ENCODE results near the gene SENP6.
"Not testable (repeated sequence)": the region's sequence is repeated elsewhere in the genome, so short reads cannot be mapped to it uniquely, and the experiment has no call there.

SENP6 gene, protein sequence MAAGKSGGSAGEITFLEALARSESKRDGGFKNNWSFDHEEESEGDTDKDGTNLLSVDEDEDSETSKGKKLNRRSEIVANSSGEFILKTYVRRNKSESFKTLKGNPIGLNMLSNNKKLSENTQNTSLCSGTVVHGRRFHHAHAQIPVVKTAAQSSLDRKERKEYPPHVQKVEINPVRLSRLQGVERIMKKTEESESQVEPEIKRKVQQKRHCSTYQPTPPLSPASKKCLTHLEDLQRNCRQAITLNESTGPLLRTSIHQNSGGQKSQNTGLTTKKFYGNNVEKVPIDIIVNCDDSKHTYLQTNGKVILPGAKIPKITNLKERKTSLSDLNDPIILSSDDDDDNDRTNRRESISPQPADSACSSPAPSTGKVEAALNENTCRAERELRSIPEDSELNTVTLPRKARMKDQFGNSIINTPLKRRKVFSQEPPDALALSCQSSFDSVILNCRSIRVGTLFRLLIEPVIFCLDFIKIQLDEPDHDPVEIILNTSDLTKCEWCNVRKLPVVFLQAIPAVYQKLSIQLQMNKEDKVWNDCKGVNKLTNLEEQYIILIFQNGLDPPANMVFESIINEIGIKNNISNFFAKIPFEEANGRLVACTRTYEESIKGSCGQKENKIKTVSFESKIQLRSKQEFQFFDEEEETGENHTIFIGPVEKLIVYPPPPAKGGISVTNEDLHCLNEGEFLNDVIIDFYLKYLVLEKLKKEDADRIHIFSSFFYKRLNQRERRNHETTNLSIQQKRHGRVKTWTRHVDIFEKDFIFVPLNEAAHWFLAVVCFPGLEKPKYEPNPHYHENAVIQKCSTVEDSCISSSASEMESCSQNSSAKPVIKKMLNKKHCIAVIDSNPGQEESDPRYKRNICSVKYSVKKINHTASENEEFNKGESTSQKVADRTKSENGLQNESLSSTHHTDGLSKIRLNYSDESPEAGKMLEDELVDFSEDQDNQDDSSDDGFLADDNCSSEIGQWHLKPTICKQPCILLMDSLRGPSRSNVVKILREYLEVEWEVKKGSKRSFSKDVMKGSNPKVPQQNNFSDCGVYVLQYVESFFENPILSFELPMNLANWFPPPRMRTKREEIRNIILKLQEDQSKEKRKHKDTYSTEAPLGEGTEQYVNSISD

DNA sequence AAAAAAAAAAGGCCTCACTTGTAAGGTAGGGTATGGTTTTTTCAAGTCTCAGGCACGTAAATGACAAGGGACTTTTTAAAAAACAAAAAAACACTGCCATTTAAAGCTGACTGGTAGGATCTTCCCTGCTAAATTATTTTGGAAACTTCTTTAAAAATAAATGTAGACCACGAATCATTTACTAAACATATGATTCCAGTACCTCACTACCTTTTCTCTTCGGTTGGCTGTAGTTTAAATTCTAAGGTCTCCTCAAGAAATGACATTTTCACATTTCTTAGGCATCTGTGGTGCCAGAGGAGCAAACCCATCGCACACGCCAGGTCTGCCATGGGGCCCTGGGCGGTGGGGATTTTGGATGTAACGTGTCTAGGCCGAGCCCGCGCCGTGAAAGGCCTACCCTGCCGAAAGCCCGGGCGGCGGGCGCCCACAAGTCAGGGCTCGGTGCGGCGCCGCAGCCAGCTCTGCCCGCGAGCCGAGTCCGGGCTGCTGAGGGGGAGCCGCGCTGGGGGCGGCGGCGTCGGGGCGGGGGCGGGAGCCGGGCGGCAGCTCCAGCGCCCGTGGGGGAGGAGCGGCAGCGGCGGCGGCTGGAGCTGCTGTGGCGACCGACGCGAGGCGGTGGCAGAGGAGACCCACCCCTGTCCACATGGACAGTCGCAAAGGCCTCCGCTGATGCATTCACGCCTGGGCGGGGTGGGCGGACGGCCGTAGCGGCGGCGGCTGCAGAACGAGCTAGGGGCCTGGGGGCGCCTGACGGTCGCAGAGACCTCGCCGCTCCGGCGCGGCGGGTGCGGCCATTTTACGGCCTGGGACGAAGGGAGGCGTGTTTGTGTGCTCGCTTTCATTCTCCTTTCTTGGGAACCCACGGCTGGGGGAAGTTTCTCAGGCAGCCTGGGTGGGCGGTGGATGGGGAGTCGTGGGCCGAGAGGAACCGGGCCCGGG is at the start of gene SENP6:
Gene SENP6 (plus strand): TSS at position 577 of the 942 bp plus-strand sequence. CDS start 645 bp downstream, outside the sequence.
- H3K9ac ChIP-seq (ENCODE audit: low read length): peak within 1 kb of the TSS; percentile 98
- H3K36me3 ChIP-seq (ENCODE audit: control insufficient read depth, insufficient read depth, low read length): no peaks in the 10 kb centered on the region
- H3K4me3 ChIP-seq (ENCODE audit: low read length): peak within 1 kb of the TSS; percentile 93
- peak within 1 kb of the TSS; percentile 95 for H3K27ac ChIP-seq (ENCODE audit: low read depth, low read length)
- H3K4me1 ChIP-seq (ENCODE audit: control insufficient read depth, insufficient read depth, low read length): peaks cover 4% of the 10 kb centered on the region
- H3K27me3 ChIP-seq (ENCODE audit: control insufficient read depth, insufficient read depth, low read length): no peaks in the 10 kb centered on the region

DNA sequence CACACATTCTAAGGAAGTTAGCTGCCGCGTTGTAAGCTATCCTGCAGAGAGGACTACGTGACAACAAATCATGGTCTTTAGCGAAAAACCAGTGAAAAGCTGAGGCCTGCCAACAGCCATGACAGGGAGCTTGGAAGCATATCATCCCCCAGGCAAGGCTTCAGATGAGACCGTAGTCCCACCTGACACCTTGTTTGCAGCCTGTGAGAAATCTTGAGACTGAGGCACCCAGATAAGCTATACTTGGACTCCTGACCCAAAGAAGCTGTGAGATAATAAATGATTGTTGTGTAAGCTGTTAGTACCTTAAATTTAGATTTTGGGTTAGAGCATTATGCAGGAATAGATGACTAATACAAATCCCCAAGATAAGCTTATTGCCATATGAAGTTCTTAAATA is 45.4 kb upstream of the SENP6 start:
- Histone ChIP-seq H3K36me3 (ENCODE audit: control insufficient read depth, insufficient read depth, low read length) (no peaks in the 10 kb centered on the region), H3K9ac (ENCODE audit: low read length) (no peak overlapping the region), H3K27ac (ENCODE audit: low read depth, low read length) (no peak overlapping the region)

DNA sequence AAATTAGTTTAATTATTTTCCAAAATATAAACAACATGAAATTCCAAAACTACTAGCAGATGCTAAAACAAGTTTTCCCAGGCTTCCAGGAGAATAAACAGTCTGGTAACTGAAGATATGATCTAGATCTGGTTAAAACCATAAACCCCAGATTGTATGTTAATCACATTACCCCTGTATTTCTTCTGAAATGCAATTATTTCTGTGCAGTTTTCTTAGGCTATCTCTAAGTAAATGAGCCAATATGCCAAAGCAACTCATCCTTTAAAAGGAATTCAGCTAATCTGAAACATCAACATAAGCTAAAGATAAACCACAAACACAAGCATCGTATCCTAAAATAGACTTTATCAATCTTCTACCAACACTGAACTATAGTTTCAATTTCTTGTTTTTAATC is 44.6 kb upstream of the SENP6 start:
- no peaks in the 10 kb centered on the region for H3K4me1 ChIP-seq (ENCODE audit: control insufficient read depth, insufficient read depth, low read length)
- no peak overlapping the region for H3K27ac ChIP-seq (ENCODE audit: low read depth, low read length)
- no peak overlapping the region for H3K4me3 ChIP-seq (ENCODE audit: low read length)
- no peaks in the 10 kb centered on the region for H3K27me3 ChIP-seq (ENCODE audit: control insufficient read depth, insufficient read depth, low read length)
- H3K9ac ChIP-seq (ENCODE audit: low read length): no peak overlapping the region
- no peaks in the 10 kb centered on the region for H3K36me3 ChIP-seq (ENCODE audit: control insufficient read depth, insufficient read depth, low read length)

More for the DNA sequence above, 45.4 kb upstream of the SENP6 start:
- H3K27me3 ChIP-seq (ENCODE audit: control insufficient read depth, insufficient read depth, low read length): no peaks in the 10 kb centered on the region
- H3K4me3 ChIP-seq (ENCODE audit: low read length): no peak overlapping the region
- no peaks in the 10 kb centered on the region for H3K4me1 ChIP-seq (ENCODE audit: control insufficient read depth, insufficient read depth, low read length)

DNA sequence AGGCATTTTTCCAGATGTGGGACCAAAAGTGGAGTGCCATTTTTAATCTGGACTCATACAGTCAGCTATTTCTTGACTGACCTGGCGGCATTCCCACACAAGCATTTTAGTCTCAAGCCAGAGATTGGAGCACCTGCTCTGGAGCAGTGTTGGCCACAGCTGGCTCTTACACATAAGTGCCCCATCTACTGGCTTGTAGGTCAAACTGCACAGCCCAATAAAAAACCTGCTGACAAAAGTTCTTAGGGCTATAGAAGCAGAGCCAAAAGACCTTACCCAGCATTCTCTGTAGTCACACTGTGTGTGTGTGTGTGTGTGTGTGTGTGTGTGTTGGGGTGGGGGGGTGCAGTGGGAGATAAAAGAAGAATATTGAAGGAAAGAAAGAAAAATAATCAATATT is 38.6 kb upstream of the SENP6 start:
- Histone ChIP-seq H3K4me1 (ENCODE audit: control insufficient read depth, insufficient read depth, low read length) (no peaks in the 10 kb centered on the region), H3K27ac (ENCODE audit: low read depth, low read length) (no peak overlapping the region), H3K4me3 (ENCODE audit: low read length) (no peak overlapping the region)

DNA sequence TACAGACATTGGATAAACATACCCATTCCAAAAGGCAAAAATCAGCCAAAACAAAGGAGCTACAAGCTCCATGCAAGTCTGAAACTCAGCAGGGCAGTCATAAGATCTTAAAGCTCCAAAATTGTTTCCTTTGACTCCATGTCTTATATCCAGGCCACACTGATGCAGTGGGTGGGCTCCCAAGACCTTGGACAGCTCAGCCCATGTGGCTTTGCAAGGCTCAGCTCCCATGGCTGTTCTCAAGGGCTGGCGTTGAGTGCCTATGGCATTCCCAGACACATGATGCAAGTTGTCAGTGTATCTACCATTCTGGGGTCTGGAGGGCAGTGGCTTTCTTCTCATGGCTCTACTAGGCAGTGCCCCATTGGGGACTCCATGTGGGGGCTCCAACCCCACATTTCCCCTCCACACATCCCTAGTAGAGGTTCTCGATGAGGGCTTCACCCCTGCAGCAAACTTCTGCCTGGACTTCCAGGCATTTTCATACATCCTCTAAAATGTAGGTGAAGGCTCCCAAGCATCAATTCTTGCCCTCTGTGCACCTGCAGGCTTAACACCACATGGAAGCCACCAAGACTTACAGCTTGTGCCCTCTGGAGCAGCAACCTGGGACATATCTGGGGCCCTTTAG is 35.4 kb upstream of the SENP6 start:
- no peaks in the 10 kb centered on the region for H3K36me3 ChIP-seq (ENCODE audit: control insufficient read depth, insufficient read depth, low read length)
- H3K4me3 ChIP-seq (ENCODE audit: low read length): no peak overlapping the region
- no peaks in the 10 kb centered on the region for H3K4me1 ChIP-seq (ENCODE audit: control insufficient read depth, insufficient read depth, low read length)
- H3K9ac ChIP-seq (ENCODE audit: low read length): no peak overlapping the region
- no peak overlapping the region for H3K27ac ChIP-seq (ENCODE audit: low read depth, low read length)
- H3K27me3 ChIP-seq (ENCODE audit: control insufficient read depth, insufficient read depth, low read length): no peaks in the 10 kb centered on the region

More for the DNA sequence above, 38.6 kb upstream of the SENP6 start:
- Histone ChIP-seq H3K27me3 (ENCODE audit: control insufficient read depth, insufficient read depth, low read length) (no peaks in the 10 kb centered on the region), H3K36me3 (ENCODE audit: control insufficient read depth, insufficient read depth, low read length) (no peaks in the 10 kb centered on the region), H3K9ac (ENCODE audit: low read length) (no peak overlapping the region)

DNA sequence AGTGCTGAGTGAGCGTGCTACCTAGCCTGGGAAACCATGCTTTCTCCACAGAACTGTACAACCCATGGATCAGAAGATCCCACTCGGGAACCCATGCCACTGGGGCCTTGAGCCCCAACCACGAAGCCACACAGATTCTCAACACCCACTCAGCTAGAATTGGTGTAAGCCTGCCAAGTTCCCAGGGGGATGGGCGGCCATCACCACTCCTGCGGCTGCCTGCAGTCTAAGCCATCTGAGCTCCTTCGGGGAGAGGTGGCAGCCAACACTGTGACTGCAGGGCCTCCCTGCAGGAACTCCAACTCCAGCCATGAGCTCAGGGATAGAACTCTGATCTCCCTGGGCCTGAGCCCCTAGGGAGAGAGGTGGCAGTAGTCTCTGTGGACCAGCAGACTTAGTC is 33.6 kb upstream of the SENP6 start:
- H3K4me1 ChIP-seq (ENCODE audit: control insufficient read depth, insufficient read depth, low read length): no peaks in the 10 kb centered on the region
- H3K9ac ChIP-seq (ENCODE audit: low read length): no peak overlapping the region
- H3K27ac ChIP-seq (ENCODE audit: low read depth, low read length): no peak overlapping the region
- no peaks in the 10 kb centered on the region for H3K36me3 ChIP-seq (ENCODE audit: control insufficient read depth, insufficient read depth, low read length)
- no peak overlapping the region for H3K4me3 ChIP-seq (ENCODE audit: low read length)
- no peaks in the 10 kb centered on the region for H3K27me3 ChIP-seq (ENCODE audit: control insufficient read depth, insufficient read depth, low read length)

DNA sequence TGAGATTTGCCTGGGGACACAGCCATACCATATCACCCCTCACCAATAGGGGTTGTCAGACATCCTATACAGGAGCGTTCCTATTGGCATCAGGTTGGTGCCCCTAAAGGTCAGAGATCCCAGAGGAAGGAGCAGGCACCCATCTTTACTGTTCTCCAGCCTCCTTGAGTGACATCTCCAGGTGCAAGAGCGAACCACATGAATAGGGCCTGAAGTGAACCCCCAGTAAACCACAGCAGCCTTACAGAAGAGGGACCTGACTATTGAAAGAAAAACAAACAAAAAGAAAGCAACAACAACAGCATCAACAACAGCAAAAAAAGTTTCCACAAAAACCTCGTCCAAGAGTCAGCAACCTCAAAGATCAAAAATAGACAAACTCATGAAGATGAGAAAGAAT is 32.7 kb upstream of the SENP6 start:
- H3K9ac ChIP-seq (ENCODE audit: low read length): no peak overlapping the region
- H3K36me3 ChIP-seq (ENCODE audit: control insufficient read depth, insufficient read depth, low read length): no peaks in the 10 kb centered on the region
- no peaks in the 10 kb centered on the region for H3K27me3 ChIP-seq (ENCODE audit: control insufficient read depth, insufficient read depth, low read length)
- H3K27ac ChIP-seq (ENCODE audit: low read depth, low read length): no peak overlapping the region
- H3K4me3 ChIP-seq (ENCODE audit: low read length): no peak overlapping the region
- no peaks in the 10 kb centered on the region for H3K4me1 ChIP-seq (ENCODE audit: control insufficient read depth, insufficient read depth, low read length)

DNA sequence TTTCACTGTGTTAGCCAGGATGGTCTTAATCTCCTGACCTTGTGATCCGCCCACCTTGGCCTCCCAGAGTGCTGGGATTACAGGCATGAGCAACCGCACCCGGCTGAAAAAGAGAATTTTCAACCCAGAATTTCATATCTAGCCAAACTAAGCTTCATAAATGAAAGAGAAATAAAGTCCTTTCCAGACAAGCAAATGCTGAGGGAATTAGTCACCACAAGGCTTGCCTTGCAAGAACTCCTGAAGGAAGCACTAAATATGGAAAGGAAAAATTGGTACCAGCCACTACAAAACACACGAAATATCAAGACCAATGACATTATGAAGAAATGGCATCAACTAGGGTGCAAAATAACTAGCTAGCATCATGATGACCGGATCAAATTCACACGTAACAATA is 31.0 kb upstream of the SENP6 start:
- H3K4me3 ChIP-seq (ENCODE audit: low read length); H3K27ac ChIP-seq (ENCODE audit: low read depth, low read length); H3K9ac ChIP-seq (ENCODE audit: low read length); H3K4me1 ChIP-seq (ENCODE audit: control insufficient read depth, insufficient read depth, low read length); H3K36me3 ChIP-seq (ENCODE audit: control insufficient read depth, insufficient read depth, low read length); H3K27me3 ChIP-seq (ENCODE audit: control insufficient read depth, insufficient read depth, low read length): not testable (repeated sequence)

DNA sequence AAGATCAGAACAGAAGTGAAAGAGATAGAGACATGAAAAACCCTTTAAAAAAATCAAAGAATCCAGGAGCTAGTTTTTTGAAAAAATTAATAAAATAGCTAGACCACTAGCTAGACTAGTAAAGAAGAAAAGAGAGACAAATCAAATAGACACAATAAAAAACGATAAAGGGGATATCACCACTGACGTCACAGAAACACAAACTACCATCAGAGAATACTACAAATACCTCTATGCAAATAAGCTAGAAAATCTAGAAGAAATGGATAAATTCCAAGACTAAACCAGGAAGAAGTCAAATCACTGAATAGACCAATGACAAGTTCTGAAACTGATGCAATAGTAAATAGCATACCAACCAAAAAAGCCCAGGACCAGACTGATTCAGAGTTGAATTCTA is 29.6 kb upstream of the SENP6 start:
- no peak overlapping the region for H3K9ac ChIP-seq (ENCODE audit: low read length)
- H3K27me3 ChIP-seq (ENCODE audit: control insufficient read depth, insufficient read depth, low read length): no peaks in the 10 kb centered on the region
- no peak overlapping the region for H3K4me3 ChIP-seq (ENCODE audit: low read length)
- H3K27ac ChIP-seq (ENCODE audit: low read depth, low read length): no peak overlapping the region
- H3K36me3 ChIP-seq (ENCODE audit: control insufficient read depth, insufficient read depth, low read length): no peaks in the 10 kb centered on the region
- no peaks in the 10 kb centered on the region for H3K4me1 ChIP-seq (ENCODE audit: control insufficient read depth, insufficient read depth, low read length)

DNA sequence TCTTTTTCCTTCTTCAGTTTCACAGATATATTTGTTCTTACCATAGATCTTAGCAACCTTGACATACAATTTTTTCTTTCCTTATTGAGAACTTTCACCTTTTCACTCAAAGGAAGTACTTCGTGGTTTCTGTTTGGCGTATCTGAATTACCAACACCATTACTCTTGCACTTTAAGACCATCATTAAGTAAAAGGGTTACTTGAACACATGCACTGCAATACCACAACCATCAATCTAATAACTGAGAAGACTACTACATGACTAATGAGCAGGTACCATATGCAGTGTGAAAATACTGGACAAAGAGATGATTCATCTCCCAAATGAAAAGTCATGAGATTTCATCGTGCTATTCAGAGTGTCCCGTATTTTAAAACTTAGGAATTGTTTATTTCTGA is 21.7 kb upstream of the SENP6 start:
- Histone ChIP-seq H3K36me3 (ENCODE audit: control insufficient read depth, insufficient read depth, low read length) (no peaks in the 10 kb centered on the region), H3K9ac (ENCODE audit: low read length) (no peak overlapping the region), H3K27me3 (ENCODE audit: control insufficient read depth, insufficient read depth, low read length) (no peaks in the 10 kb centered on the region), H3K27ac (ENCODE audit: low read depth, low read length) (no peak overlapping the region), H3K4me1 (ENCODE audit: control insufficient read depth, insufficient read depth, low read length) (no peaks in the 10 kb centered on the region), H3K4me3 (ENCODE audit: low read length) (no peak overlapping the region)

DNA sequence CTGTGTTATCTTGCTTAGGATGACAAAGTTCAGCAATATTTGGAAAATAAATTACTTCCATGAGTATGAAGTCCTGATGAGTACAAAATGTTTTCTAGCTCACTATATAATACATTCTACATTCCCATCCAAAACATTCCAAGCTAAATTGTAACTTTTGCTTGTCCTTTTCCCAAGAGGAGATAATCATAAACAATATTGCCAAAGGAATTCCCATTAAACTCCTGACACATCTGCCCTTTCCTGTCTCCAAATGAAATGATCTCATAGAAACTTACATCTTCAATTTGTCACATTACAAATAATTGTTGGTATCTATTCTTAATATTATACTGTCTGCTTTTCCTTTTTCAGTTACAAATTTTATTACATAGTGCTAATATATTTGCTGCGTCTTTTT is 20.4 kb upstream of the SENP6 start:
- Histone ChIP-seq H3K4me1 (ENCODE audit: control insufficient read depth, insufficient read depth, low read length) (no peaks in the 10 kb centered on the region), H3K27me3 (ENCODE audit: control insufficient read depth, insufficient read depth, low read length) (no peaks in the 10 kb centered on the region), H3K27ac (ENCODE audit: low read depth, low read length) (no peak overlapping the region), H3K4me3 (ENCODE audit: low read length) (no peak overlapping the region), H3K36me3 (ENCODE audit: control insufficient read depth, insufficient read depth, low read length) (no peaks in the 10 kb centered on the region), H3K9ac (ENCODE audit: low read length) (no peak overlapping the region)

Measured in rectal smooth muscle tissue (tissue), 1 donor.